Activated gamma-delta T cell treated with anti-CD3 and anti-CD28 coated beads, Interleukin-2, amount 50 U/mL, for 16 hours (primary cell): Measurements from ENCODE around the gene NRN1L.

Source experiments
- DNase-seq: peaks from one replicate; pipeline ENCODE4 v3.0.0-alpha.2; 2020; ENCODE audit warnings: low read depth

Gene NRN1L

DNA sequence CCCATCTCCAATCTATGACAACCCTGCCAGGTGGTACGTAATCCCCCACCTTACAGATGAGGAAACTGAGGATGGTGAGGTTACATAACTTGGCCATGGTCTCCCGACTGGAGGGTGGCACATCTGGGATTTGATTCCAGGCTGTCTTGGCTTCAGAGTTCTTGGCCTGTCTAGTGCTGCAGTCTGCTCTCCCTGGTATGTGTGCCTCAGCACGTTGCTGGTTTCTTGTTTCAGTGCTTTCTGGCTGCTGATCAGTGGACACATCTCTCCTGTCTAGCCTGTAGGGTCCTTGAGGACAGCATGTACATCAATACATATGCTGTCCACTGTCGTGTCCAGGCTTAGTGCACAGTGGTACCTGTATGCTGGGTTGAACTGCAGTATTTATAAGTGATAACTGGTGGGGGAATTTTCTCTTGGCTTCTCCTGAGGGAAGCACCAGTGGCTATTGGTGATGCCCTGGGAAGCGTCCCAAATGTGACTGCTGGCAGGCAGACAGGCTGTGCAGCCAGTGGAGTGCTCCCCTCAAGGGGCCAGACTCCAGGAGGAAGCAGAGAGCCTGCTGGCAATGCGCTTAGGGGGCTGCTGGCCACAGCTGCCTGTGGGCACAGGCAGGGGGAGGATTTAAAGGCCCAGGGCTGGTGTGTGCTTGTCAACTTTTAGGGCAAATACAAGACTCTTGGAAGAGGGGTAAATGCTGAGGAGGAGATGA, 32.6 kb downstream of the NRN1L start:
- no peak for DNase-seq

DNA sequence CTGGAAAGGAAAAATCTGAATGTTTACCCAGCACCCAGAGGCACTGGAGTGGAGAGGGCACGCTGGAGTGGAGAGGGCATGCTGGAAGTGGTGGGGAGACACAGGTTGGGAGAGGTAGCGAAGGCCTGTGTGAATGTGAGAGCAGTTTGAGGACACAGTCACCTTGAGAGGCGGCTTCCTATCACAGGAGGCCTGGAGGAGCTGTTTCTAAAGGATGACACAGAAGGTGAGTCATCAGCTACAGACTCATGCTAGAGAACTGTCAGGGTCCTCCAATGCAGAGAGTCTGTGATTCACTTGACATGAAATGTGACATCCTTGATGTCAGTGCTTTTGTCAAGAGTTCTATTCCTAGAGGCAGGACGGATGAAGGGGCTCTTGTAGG, 33.2 kb downstream of the NRN1L start:
- no peak for DNase-seq

DNA sequence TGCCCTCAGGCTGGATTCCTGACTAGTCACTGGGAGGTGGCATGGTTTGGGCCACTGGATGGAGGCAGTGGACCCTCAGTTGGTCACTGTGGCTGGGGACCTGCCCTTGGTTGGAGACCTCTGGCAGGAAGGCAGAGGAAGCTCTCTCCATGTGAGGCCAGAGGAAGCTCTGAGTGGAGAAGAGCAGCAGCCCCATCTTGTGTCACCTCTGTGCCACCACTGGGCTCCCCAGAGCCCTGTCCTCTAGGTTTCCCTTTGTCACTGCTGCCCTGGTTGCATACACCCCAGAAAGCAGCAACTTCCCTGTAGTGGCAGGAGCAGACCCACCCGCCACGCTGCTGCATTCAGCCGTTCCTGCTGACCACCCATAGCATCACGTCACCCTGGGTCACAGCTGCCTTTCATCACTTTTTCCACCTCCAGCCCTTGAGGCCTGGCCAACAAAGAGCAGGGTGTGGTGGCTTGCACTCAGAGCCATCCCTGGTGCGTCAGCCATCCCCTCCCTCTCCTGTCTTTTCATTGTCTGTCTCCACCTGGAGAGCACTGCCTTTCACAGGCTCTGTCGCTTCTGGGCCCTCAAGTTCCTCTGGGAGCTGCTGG, 35.0 kb downstream of the NRN1L start:
- DNase-seq: no peak

DNA sequence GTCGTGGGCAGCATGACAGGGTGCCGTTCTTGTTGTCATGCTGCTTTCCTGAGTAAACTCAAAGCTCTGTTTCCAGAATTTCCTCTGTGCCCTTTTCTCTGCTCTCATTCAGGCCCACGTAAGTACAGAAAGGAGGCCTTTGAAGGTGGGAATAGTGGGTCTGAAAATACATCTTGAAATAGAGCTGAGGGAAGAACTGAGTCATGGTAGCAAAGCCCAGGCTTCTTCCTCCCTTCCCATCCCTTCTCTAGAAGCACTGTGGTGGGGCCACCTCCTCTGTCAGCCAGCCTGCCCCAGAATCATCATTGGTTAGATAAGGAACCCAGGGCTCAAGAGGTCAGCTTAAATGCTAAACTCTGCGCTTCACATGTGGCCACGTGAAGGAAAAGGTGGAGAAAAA, 37.5 kb downstream of the NRN1L start:
- DNase-seq: no peak

DNA sequence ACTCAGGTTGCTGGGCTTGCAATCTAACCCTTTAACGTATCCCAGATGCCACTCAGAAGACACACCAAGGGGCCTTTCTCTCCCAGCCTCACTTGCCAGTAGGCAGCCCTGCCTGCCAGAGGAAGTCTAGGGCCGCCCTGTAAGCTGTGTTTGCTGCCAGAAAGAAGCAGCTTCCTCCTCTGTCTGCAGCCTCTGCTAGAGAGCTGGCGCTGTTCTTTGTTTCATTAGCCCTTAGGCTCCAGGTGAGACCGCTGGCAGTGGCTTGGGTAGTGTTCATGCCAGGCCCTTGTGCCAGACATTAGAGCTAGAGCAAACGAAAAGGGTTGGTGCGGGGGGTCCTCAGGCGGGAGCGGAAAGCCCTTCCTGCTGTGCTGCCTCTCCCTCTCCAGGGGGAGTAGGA, 38.1 kb downstream of the NRN1L start:
- DNase-seq: no peak

DNA sequence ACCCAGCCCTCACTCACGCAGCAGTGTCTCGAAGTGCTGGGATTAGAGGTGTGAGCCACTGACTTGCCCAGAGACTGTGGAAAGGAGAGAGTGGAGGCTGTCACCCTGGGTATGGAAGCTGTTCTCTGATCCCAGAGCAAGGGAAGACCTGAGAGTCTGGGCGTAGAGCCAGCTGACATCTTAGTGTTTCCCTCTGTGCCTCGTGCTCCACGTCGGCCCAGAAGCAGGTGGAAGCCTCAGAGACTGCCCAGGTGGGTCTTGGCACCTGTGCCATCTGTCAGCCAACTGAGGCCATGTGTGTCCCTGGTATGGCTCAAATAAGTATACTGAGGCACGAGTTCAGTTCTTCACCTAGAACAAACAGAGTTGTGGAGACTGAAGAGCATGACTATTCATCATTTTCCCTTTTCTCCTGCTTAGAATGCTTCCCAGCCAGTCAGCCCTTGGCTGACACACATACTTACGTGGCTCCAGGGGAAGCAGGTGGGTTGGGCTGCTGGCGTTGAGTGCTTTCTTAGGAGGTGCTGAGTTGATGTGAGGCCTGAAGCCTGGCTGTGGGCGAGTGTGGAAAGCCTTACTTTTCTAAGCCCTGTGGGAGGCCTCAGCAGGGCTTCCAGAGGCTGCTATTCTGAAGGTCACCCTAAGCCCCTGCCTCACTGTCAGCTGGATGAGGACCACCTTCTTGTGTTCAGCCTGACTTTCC, 38.9 kb downstream of the NRN1L start:
- DNase-seq: no peak

DNA sequence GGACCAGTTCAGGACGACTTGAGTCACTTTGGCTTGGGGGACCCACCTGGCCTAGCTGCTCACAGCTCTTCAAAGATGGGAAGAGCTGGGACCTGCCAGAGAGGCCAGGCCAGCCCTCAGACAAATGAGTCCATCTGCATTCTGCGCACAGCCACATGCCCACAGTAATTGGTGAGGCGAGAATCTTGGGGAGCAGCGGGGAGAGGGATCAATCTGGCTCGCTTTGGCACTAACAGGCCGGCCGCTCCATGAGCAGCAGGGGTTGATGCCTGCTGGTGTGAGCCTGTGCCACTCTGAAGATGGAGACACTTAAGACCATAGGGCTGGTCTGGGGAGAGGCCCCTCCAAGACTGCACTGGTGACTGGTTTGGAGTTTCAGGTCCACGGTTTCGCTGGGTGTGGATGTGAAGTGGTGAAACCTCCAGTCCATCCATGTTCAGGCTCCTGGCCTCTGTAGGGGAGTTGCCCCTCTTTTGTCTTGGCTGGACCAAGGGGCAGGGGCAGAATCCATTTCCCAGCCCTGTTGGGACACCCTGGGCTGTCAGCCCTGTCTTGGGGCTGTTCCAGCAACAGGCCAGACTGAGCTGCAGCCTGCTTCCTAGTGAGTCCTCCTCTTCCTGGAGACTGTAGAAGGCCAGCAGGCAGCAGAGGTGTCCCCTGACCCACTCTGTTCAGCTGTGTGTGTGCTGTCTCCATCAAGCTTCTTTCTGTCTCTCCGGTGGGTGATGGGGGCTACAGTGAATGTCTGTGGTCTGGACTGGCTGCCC, 39.6 kb downstream of the NRN1L start:
- DNase-seq: no peak

DNA sequence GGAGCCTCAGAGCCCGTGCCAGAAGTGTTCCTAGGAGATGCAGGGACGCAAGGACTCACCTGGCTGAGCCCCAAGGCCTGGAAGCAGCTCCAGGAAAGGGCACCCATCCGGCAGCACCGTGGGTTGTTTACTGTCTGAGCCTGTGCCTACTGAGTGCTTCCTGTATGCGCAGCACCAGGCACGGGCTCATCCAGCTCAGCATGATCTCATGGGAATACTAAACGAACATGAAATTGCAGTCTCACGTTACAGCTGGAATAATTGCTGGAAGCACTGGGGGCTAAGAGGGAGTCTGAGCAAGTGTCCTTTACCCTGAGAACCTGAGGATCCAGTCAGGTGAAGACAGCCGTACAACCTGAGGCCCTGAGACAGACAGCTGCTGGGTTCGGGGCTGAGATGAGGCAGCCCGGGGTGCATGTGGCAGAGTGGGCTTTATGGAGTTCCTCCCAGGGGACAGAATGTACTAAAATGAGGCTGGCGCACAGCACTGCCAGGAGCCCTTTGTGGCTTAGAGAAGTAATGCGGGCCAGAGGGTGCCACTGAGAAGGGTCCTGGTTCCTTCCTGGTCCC, 41.6 kb downstream of the NRN1L start:
- no peak for DNase-seq

DNA sequence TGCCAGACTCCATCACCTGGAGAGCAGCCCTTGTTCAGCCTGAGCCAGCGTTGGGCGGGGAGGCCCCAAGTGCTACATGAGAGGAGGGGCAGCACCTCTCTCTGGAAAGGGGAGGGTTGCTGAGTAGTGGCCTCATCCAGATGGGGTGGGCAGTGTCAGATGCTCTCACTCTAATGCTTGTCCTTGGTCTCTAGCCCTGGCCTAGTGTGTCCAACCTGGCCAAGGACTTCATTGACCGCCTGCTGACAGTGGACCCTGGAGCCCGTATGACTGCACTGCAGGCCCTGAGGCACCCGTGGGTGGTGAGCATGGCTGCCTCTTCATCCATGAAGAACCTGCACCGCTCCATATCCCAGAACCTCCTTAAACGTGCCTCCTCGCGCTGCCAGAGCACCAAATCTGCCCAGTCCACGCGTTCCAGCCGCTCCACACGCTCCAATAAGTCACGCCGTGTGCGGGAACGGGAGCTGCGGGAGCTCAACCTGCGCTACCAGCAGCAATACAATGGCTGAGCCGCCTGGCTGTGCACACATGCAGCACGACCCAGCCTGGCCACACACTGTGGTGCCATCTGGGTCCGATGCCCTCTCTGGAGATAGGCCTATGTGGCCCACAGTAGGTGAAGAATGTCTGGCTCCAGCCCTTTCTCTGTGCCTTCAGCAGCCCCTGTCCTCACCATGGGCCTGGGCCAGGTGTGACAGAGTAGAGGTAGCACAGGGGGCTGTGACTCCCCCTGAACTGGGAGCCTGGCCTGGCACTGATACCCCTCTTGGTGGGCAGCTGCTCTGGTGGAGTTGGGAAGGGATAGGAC, 42.7 kb downstream of the NRN1L start:
- DNase-seq: no peak

DNA sequence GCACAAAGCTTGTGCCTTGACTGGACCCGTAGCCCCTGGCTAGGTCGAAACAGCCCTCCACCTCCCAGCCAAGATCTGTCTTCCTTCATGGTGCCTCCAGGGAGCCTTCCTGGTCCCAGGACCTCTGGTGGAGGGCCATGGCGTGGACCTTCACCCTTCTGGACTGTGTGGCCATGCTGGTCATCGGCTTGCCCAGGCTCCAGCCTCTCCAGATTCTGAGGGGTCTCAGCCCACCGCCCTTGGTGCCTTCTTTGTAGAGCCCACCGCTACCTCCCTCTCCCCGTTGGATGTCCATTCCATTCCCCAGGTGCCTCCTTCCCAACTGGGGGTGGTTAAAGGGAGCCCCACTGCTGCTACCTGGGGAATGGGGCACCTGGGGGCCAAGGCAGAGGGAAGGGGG, 43.5 kb downstream of the NRN1L start:
- no peak for DNase-seq

DNA sequence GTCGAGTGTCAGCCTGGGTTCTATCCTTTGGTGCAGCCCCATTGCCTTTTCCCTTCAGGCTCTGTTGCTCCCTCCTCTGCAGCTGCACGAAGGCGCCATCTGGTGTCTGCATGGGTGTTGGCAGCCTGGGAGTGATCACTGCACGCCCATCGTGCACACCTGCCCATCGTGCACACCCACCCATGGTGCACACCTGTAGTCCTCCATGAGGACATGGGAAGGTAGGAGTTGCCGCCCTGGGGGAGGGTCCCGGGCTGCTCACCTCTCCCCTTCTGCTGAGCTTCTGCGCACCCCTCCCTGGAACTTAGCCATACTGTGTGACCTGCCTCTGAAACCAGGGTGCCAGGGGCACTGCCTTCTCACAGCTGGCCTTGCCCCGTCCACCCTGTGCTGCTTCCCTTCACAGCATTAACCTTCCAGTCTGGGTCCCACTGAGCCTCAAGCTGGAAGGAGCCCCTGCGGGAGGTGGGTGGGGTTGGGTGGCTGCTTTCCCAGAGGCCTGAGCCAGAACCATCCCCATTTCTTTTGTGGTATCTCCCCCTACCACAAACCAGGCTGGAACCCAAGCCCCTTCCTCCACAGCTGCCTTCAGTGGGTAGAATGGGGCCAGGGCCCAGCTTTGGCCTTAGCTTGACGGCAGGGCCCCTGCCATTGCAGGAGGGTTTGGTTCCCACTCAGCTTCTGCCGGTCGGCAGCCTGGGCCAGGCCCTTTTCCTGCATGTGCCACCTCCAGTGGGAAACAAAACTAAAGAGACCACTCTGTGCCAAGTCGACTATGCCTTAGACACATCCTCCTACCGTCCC, 44.1 kb downstream of the NRN1L start:
- peak; percentile 63 for DNase-seq

DNA sequence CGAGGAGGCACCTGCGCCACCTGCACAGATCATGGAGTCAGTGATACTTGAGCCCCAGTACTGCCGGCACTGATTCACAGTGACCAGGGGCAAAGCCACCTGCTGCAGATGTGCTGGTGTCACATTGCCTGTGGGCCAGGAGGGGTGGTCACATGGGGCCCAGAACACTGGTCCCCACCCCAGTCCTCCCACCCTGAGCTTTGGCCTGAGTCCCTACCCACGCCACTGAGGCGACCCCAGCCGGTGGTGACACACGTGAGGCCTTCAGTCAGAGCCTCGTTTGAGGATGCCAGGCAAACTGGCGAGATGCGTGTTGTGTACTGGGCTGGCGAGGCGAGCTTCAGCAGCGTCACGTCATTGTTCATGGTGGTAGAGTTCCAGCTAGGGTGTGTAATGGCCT, 45.5 kb downstream of the NRN1L start:
- DNase-seq: no peak

DNA sequence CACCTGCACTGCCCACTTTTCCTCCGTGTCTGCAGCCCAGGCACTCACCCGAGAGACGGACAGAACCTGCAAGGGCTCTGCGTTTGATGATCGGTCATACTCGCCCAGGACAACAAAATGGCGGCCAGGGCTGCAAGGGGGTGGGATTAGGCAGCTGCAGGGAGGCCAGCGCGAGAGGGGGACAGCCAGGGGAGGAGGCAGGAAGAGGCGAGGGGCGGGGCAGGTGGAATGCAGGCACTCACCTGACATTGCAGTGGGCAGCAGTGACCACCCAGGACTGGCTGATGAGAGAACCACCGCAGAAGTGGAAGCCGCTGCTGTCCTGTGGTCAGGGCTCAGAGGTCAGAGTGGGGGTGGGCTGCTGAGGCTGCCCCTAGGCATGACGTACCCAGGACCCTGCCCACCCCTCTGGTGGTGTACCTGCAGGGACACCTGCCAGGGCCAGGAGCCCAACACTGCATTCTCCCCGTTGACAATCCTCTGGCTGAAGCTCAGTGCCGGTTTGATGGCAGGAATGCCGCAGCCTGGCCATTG, 46.1 kb downstream of the NRN1L start:
- no peak for DNase-seq

DNA sequence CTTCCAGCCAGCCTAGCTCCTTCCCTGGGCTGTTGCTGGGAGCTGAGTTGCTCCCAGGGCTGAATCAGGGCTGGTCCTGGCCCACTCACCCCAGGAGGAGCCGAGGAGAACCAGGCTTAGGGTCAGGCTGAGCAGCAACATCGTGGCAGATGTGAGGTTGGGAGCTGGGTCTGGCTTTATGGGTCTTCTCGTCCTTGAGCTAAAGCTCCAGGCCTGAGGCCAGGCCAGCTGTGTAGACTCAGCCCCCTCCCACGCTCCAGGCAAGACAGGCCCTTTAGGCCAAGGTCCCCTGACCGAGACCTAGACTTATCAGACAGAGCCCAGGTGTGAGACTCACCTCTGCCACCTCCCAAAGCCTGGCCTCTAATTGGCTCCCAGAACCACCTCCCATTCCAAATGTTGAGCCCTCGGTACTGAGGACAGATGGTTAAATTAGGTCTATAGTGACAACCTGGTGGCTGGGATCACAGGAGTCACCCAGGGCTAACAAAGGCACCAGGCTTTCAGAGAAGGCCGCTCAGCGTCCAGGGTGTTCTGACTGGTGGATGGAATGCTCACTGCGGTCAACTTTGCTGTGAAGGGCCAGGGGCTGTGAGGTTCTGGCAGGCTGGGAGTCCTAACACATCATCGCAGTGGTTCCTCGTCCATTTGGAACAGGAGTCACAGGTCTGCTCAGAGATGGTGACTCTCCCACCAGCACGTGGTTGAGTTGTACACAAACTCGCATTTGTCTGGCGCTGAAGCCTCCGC, 47.2 kb downstream of the NRN1L start, which contains the start of gene CTRL:
CTRL (minus strand) TSS at position 151 of the 750 bp plus-strand sequence; CDS start at position 141, 10 bp downstream.
- DNase-seq: no peak

DNA sequence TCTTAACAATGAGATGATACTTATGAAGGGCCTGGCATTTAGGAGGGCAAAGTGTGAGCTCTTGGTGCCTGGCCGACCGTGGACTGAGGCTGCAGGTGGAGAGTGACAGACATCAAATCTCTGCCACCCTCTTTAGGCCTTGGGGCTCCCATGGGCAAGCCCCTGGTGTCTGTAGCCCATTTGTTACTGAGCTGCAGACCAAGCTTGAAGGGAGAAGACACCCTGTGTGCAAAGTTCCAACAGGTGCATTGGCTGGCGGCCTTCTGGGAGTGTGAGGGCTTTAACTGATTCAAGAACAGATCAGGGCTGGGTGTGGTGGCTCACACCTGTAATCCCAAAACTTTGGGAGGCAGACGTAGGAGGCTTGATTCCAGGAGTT, 47.8 kb downstream of the NRN1L start:
- no peak for DNase-seq

DNA sequence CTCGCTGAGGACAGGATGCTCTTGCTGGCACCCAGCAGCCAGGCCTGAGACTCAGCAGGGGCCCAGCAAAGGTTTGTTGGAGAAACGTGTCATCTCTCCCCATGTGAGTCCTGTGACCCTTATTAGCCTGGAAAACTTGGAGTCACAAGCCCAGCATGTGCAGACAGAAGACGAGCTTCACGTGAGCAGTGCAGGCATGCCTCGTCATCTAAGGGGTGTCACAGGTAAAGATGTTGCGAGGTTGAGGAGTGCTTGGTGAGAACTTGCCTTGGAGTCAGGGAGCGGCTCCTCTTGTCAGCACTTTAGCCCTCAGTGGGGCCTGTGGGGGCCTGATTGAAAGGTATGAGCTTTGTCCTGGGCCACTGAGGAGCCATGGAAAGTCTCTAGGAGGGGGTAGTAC, 49.1 kb downstream of the NRN1L start:
- no peak for DNase-seq

DNA sequence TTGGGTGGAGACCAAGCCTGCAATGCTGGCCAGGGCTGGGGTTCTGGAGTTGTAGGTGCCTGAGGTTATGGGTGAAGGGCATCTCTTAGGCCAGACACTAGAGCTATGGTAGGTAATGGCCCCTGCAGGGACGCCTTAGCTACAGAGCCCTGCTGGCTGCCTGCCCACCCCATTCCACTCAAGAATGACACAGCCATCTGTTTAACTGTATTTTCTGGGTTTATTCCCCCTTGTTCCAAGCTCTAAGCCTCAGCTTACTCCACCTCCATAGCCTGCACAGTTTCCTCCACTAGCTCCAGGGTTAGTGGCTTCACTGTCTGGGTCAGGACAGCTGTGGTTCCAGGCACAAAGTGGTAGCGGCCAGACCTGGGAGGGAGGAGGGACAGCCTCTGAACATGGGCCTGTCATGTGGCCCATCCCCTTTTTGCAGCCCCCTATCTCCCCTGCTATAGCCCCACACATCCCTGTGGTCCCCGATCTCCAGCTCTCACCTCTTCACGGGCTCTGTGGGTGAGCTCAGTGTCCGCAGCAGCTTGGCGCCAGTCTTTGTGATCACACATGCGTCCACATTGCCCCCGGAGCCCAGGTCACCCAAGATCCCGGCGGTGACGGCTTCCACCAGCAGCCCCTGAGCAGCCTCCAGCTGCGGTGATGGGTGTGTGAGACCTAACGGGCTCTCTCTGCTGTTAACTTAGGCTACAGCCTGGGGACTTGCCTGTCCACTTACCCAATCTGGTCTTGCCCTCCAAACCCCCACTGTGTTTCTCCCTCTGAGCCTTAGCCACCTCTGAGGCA, 49.8 kb downstream of the NRN1L start:
- DNase-seq: no peak

DNA sequence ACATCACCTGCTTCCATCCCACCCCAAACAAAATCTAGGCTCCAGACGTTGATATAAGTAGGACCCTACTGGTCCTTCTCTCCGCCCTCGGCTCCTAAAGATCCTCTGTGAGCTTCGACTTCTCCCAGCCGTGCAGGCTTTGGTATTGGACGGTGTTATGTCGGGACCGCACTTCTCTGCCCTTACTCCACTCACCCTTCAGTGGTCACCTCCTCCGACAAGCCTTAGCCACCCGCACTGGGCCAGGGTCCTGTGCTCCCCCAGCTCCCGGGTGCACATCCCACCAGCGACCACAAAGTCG, 50.4 kb downstream of the NRN1L start:
- no peak for DNase-seq
